Progenitor cell of endocrine pancreas (in vitro differentiated cells): ENCODE measurements around the gene SLC10A4. TPM values are rescaled to one million over a fixed set of nuclear protein-coding genes. Genes with fewer than 3 reads are reported as not detected.

ENCODE experiments used
- DNase-seq: peaks from one replicate; pipeline ENCODE4 v3.0.0; 2021; ENCODE audit warnings: low spot score; ENCODE audit not compliant: unreplicated experiment
- H3K27ac Mint-ChIP-seq: 2 replicates; pipeline ENCODE4 v1.8.0; 2021; ENCODE audit warnings: mild to moderate bottlenecking, moderate library complexity, mixed read lengths
- H3K27me3 Mint-ChIP-seq: 2 replicates; pipeline ENCODE4 v1.8.0; 2021; ENCODE audit warnings: mixed read lengths
- H3K36me3 Mint-ChIP-seq: 2 replicates; pipeline ENCODE4 v1.8.0; 2022; ENCODE audit warnings: mixed read lengths; ENCODE audit not compliant: insufficient read depth
- H3K4me1 Mint-ChIP-seq: 2 replicates; pipeline ENCODE4 v1.8.0; 2021; ENCODE audit warnings: low read depth, mixed read lengths
- H3K4me3 Mint-ChIP-seq: 2 replicates; pipeline ENCODE4 v1.8.0; 2021; ENCODE audit warnings: low read depth, mild to moderate bottlenecking, moderate library complexity, mixed read lengths
- H3K9me3 Mint-ChIP-seq: 2 replicates; pipeline ENCODE4 v1.8.0; 2021; ENCODE audit warnings: low read depth, mixed read lengths
- total RNA-seq: library from RNA; stranded (reverse); gene quantifications from 2 replicates; pipeline ENCODE4 v1.2.1, GENCODE V29; 2021
- TF ChIP-seq, protein P1 (sequence below): fragments of 200-600 bp; sonication (generic); IDR thresholded peaks from one replicate; pipeline ENCODE4 v1.5.0; 2021; ENCODE audit warnings: antibody characterized with exemption, mild to moderate bottlenecking; ENCODE audit not compliant: unreplicated experiment

Gene SLC10A4
- total RNA-seq, 1 donor from 2014 or later: 2.5 TPM

GRCh38 chr4:48467442-48467841, 15.7 kb upstream of the SLC10A4 start:
- peaks cover 5% of the 10 kb centered on the region for H3K27me3 Mint-ChIP-seq
- H3K9me3 Mint-ChIP-seq: no peaks in the 10 kb centered on the region
- DNase-seq: no peak
- H3K4me1 Mint-ChIP-seq: peaks cover 5% of the 10 kb centered on the region
- TF ChIP-seq, protein P1, sequence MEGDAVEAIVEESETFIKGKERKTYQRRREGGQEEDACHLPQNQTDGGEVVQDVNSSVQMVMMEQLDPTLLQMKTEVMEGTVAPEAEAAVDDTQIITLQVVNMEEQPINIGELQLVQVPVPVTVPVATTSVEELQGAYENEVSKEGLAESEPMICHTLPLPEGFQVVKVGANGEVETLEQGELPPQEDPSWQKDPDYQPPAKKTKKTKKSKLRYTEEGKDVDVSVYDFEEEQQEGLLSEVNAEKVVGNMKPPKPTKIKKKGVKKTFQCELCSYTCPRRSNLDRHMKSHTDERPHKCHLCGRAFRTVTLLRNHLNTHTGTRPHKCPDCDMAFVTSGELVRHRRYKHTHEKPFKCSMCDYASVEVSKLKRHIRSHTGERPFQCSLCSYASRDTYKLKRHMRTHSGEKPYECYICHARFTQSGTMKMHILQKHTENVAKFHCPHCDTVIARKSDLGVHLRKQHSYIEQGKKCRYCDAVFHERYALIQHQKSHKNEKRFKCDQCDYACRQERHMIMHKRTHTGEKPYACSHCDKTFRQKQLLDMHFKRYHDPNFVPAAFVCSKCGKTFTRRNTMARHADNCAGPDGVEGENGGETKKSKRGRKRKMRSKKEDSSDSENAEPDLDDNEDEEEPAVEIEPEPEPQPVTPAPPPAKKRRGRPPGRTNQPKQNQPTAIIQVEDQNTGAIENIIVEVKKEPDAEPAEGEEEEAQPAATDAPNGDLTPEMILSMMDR: no peak
- H3K36me3 Mint-ChIP-seq: no peaks in the 10 kb centered on the region
- H3K27ac Mint-ChIP-seq: no peak overlapping the region
- H3K4me3 Mint-ChIP-seq: no peak overlapping the region

- no peak overlapping the region for H3K4me3 Mint-ChIP-seq
- TF ChIP-seq, protein P1: no peak
These were observed 15.3 kb upstream of the SLC10A4 start for GRCh38 chr4:48467891-48468290.

DNA sequence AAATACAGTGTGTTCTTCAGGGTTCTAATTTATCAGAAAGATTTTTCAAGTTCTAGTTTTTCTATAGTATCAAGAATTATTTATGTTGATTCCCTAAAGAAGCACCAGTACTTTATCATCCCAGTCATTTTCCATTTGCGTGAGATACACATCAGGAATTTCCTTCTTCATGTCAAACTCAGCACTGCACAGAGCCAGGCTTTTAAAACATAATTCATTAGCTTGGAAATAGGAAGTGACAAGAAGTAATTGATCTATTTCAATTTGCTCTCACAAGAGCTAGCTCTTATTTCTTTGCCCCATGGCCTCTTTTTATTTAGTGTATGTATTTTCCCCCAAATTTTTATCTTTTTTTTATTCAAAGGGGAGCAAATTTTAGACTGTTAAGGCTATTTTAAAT, 13.0 kb upstream of the SLC10A4 start:
- H3K27ac Mint-ChIP-seq: no peak overlapping the region
- no peaks in the 10 kb centered on the region for H3K9me3 Mint-ChIP-seq
- no peak overlapping the region for H3K4me3 Mint-ChIP-seq
- no peak for DNase-seq
- H3K27me3 Mint-ChIP-seq: peaks cover 5% of the 10 kb centered on the region
- H3K36me3 Mint-ChIP-seq: no peaks in the 10 kb centered on the region
- peaks cover 5% of the 10 kb centered on the region for H3K4me1 Mint-ChIP-seq
- TF ChIP-seq, protein P1: no peak

More at GRCh38 chr4:48467891-48468290, 15.3 kb upstream of the SLC10A4 start:
- Mint-ChIP-seq H3K27ac (no peak overlapping the region), H3K36me3 (no peaks in the 10 kb centered on the region), H3K27me3 (peaks cover 5% of the 10 kb centered on the region), H3K4me1 (peaks cover 5% of the 10 kb centered on the region), H3K9me3 (no peaks in the 10 kb centered on the region)
- no peak for DNase-seq

- Mint-ChIP-seq H3K27me3 (peaks cover 8% of the 10 kb centered on the region), H3K4me3 (no peak overlapping the region)
These were observed 12.6 kb upstream of the SLC10A4 start for GRCh38 chr4:48470570-48470969.

DNA sequence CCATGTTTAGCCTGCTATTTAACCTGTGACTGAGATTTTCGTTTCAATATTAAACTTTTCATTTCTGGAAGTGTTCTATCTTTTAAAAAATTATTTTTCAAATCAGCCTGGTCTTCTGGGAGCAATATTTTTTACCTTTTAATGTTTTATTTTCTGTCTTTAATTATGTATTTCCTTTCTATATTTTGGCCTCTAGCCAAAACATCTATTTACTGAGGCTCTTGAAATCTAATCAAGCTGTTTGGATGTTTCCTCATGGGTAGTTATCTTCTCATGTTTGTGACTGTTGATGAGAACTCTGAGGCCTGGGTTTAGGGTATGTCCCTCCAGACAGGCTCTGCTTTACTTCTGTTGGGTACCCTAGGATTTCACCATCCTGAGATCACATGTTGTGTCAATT, 10.3 kb upstream of the SLC10A4 start:
- Mint-ChIP-seq H3K9me3 (no peaks in the 10 kb centered on the region), H3K4me3 (no peak overlapping the region), H3K27ac (no peak overlapping the region), H3K36me3 (no peaks in the 10 kb centered on the region), H3K4me1 (peaks cover 5% of the 10 kb centered on the region), H3K27me3 (peaks cover 12% of the 10 kb centered on the region)
- TF ChIP-seq, protein P1: no peak
- DNase-seq: no peak

More at GRCh38 chr4:48470570-48470969, 12.6 kb upstream of the SLC10A4 start:
- TF ChIP-seq, protein P1: no peak
- Mint-ChIP-seq H3K4me1 (peaks cover 5% of the 10 kb centered on the region), H3K27ac (no peak overlapping the region), H3K36me3 (no peaks in the 10 kb centered on the region), H3K9me3 (no peaks in the 10 kb centered on the region)
- DNase-seq: no peak
